GM10248 (cell line): Measurements from ENCODE around the gene GNAS.
A peak's percentile ranks its signal among the peaks of the same experiment; 100 is the strongest.

ENCODE experiments used
- CTCF ChIA-PET: fragments of 300-600 bp; sonication (Branson Sonifier 250); formaldehyde crosslinking; extraction: SDS; loops from one replicate; lab custom pipeline; 2021; ENCODE audit warnings: antibody characterized with exemption; lab: Yijun Ruan, JAX
- POLR2A ChIA-PET: fragments of 350-650 bp; sonication (Branson Sonifier 250); formaldehyde crosslinking; extraction: SDS; loops from one replicate; lab custom pipeline; 2020; ENCODE audit warnings: antibody characterized with exemption; lab: Yijun Ruan, JAX
- DNase-seq: peaks from one replicate; pipeline ENCODE4 v3.0.0; 2012; ENCODE audit errors: extremely low spot score
- TF ChIP-seq, protein P1 (sequence below): IDR thresholded peaks from 2 replicates; pipeline ENCODE4 v1.5.1; 2012; ENCODE audit warnings: mild to moderate bottlenecking, low read depth; ENCODE audit errors: extremely low read depth, missing control alignments, control extremely low read depth

The GNAS gene

DNA sequence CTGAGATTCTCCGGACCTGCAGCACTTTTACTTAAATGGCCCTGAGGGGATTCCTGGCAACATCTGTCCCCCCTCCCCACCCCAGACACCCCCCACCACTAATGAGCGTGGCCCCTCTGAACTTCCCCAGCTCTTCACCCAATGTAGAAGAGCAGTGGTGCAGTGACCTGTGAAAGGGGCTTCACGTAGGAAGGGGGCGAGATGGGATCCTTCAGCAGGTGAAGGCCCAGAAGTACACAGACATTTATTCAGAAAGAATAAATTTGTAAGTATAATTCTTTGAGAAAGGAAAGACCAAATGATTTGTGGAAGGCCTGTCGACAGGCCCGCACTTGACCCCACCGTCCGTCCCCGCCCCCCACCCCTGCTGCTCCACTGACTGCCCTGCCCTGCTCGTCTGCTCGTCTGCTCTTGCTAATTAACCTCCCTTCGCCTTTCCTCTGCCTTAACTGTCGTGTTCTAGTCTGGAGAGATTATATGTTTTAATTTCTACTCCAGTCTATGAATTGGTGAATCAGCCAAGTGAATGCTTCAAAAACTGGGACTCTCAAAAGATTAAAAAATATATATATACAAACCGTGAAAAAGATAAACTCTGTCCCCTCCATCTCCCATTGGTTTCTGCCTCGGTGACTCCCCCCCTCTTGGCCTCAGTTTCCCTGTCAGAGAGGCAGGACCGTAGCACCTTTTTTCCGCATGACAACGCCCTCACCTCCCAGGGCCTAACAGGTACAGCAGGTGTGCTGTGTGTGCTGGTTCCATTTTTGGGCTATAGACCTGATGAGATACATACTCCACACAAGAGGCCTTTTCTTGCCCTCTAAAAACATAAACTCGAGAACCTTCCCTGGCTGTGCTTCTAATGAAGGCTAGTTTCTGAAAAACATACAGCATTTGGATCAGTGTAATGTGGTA, 49.2 kb downstream of the GNAS start:
- ChIA-PET POLR2A (interaction anchor here (0.8 kb wide), 1 partner anchor 77 kb away, joined by 3 read pairs; no protein-coding TSS in a partner anchor), CTCF (interaction anchor here (0.8 to 1.2 kb wide), 2 partner anchors 9 to 22 kb away, joined by 3 read pairs; no protein-coding TSS in a partner anchor)

DNA sequence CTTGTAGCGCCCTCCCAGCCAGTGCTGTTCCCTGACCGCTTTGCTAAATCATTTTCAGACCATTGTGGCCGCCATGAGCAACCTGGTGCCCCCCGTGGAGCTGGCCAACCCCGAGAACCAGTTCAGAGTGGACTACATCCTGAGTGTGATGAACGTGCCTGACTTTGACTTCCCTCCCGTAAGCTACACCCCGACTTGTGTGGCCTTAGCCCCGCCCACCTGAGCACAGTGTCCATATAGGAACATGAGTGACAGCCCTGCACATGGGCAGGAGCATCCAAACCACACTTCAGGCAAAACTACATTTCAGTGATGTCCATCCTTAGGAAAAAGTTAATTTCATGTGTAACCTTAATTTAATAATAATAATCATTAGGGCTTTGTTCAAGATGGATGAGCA, 51.1 kb downstream of the GNAS start:
- DNase-seq: no peak
- TF ChIP-seq, protein P1, sequence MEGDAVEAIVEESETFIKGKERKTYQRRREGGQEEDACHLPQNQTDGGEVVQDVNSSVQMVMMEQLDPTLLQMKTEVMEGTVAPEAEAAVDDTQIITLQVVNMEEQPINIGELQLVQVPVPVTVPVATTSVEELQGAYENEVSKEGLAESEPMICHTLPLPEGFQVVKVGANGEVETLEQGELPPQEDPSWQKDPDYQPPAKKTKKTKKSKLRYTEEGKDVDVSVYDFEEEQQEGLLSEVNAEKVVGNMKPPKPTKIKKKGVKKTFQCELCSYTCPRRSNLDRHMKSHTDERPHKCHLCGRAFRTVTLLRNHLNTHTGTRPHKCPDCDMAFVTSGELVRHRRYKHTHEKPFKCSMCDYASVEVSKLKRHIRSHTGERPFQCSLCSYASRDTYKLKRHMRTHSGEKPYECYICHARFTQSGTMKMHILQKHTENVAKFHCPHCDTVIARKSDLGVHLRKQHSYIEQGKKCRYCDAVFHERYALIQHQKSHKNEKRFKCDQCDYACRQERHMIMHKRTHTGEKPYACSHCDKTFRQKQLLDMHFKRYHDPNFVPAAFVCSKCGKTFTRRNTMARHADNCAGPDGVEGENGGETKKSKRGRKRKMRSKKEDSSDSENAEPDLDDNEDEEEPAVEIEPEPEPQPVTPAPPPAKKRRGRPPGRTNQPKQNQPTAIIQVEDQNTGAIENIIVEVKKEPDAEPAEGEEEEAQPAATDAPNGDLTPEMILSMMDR: no peak
- ChIA-PET CTCF (interaction anchor here (1.0 to 1.6 kb wide), 3 partner anchors 14 to 139 kb away, joined by 3 to 4 read pairs (median 3); partner anchors contain the start of gene PRELID3B), POLR2A (no interaction called here)

More for the DNA sequence above, 49.2 kb downstream of the GNAS start:
- no peak for DNase-seq
- TF ChIP-seq, protein P1: no peak

DNA sequence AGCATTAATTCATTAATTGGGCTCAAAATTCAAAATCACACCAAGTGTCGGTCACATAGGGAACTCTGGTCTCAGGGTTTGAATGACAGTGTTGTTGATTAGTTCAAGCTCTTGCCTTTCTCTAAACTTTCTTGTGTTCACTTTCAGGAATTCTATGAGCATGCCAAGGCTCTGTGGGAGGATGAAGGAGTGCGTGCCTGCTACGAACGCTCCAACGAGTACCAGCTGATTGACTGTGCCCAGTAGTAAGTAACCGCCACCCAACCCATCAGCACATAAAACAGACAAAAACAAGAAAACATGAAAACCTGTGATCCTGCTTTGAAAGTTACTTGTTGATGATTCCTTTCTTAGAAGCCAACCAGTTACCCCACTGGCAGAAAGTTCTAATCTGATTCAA, 52.7 kb downstream of the GNAS start:
- TF ChIP-seq, protein P1: no peak
- no peak for DNase-seq
- ChIA-PET CTCF (no interaction called here), POLR2A (interaction anchor here (0.5 kb wide), 1 partner anchor 31 kb away, joined by 5 read pairs; no protein-coding TSS in a partner anchor)

DNA sequence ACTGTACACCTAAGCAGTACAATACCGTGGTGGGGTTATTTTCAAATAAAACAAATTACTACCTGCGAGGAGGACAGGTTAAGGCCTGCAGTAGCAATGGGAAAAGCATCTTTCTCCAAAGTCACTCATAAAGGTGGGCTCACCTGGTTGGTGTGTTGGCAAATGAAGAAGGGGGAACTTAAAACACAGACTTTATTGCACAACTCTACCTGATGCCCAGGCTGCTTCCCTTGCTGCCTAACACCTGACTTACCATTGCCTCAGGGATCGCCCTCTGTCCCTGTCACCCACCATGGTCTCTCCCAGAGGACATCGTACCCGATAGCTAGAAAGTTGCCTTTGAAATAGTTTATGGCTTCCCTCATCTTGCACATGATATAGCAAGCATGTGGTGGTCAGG, 53.6 kb downstream of the GNAS start:
- no peak for DNase-seq
- ChIA-PET CTCF (interaction anchor here (1.0 kb wide), 1 partner anchor 76 kb away, joined by 4 read pairs; no protein-coding TSS in a partner anchor), POLR2A (no interaction called here)
- TF ChIP-seq, protein P1: no peak

DNA sequence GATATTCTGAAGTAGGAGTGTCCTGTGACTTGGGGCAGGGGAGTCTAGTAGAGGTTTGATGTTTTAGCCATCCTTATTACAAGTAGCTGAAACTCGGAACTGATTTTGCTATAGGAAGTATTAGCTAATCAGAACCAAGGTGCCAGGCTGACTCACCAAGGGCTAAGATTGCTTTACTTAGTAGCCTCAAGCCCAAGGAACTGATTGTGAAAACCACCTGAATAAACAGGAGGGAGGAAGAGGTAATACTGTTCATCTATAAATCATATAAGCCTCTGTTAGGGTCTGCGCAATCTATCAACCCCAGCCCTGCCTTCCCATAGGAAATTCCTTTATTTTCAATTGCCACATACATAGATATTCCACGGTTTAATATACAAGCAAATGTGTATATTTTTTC, 54.4 kb downstream of the GNAS start:
- TF ChIP-seq, protein P1: no peak
- CTCF ChIA-PET: interaction anchor here (1.0 to 2.0 kb wide), 6 partner anchors 8 to 256 kb away, joined by 3 to 7 read pairs (median 4); partner anchors contain the start of gene STX16
- no peak for DNase-seq
- POLR2A ChIA-PET: interaction anchor here (0.5 to 1.7 kb wide), 4 partner anchors 10 to 477 kb away, joined by 3 to 8 read pairs (median 5); no protein-coding TSS in a partner anchor

DNA sequence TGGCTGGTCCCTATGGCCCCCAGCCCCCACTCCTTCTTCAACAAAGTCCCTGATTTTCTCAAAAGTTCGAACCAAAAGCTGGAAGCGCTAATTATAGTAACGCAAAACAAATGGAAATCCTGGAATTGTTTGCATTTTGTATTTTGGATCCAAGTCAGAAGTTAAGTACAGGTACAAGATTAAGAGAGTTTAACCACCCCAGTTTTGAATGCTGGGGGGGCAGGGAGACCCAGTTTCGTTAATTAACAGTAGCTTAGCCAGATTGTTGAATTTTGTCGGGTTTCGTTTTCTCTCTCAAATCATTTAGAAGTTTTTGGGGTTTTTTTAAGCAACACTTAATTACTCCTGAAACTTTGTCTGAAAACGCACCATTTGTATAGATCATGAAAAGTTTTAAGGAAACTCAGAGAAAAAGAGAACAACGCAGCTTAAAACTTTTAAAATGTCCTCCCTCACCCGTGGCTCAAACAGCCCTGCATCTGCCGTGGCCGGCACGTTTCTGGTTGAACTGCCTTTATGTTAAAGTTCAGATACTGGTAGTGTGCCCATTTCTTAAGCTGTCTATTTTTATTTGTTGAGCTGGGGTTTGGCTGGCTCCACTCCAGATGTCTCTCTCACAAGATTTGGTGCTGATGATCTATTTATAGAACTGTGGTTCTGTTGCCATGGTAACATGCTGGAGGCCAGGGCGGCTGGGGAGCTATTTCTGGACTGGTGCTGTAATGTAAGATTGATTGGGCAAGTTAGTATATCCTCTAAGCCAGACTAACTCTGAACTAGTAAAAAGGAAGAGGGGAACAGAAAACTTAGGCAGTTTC, 55.0 kb downstream of the GNAS start:
- CTCF ChIA-PET: interaction anchor here (1.1 to 2.0 kb wide), 6 partner anchors 9 to 256 kb away, joined by 3 to 7 read pairs (median 4); partner anchors contain the start of genes ATP5F1E and STX16
- POLR2A ChIA-PET: interaction anchor here (0.5 to 1.7 kb wide), 8 partner anchors 11 to 476 kb away, joined by 3 to 8 read pairs (median 4); no protein-coding TSS in a partner anchor

More for the DNA sequence above, 55.0 kb downstream of the GNAS start:
- TF ChIP-seq, protein P1: no peak
- peak; percentile 88 for DNase-seq
